Transverse colon (tissue), 4 donors: ENCODE measurements around the gene KRT81. TPM values are rescaled to one million over a fixed set of nuclear protein-coding genes. Genes with fewer than 3 reads are reported as not detected.
"Not testable (repeated sequence)": the region's sequence is repeated elsewhere in the genome, so short reads cannot be mapped to it uniquely, and the experiment has no call there.

Source experiments
- DNase-seq: peaks from one replicate; pipeline ENCODE4 v3.0.0-alpha.2; 2019
- H3K27ac ChIP-seq, 4 donors: fragments of 200-600 bp; sonication (generic); 2 replicates each; pipeline ENCODE4 v1.5.1; 2016 to 2018; ENCODE audit warnings: inconsistent platforms in 4 of 4
- H3K27me3 ChIP-seq: fragments of 200-600 bp; sonication (generic); 2 replicates; pipeline ENCODE4 v1.5.1; 2017; ENCODE audit warnings: inconsistent platforms
- H3K36me3 ChIP-seq, 4 donors: fragments of 200-600 bp; sonication (generic); 2 replicates each; pipeline ENCODE4 v1.5.1; 2017 to 2019; ENCODE audit warnings: inconsistent platforms in 4 of 4
- H3K4me1 ChIP-seq, 4 donors: fragments of 200-600 bp; sonication (generic); 2 replicates each; pipeline ENCODE4 v1.5.1; 2017 to 2020; ENCODE audit warnings: inconsistent platforms in 4 of 4
- H3K4me3 ChIP-seq, 4 donors: fragments of 200-600 bp; sonication (generic); 1 replicate in 1 of 4; 2 replicates in 3 of 4; pipeline versions ENCODE4 v1.5.1 to v1.6.1; 2017 to 2019; ENCODE audit warnings: inconsistent platforms in 4 of 4
- H3K9me3 ChIP-seq, 2 donors: fragments of 200-600 bp; sonication (generic); 2 replicates each; pipeline ENCODE4 v1.5.1; 2017 to 2019; ENCODE audit warnings: inconsistent platforms in 2 of 2
- CTCF ChIP-seq, 5 experiments: fragments of 200-600 bp in 3 of 5; fragments of 450-650 bp in 2 of 5; sonication (generic) in 3 of 5; IDR thresholded peaks; 1 replicate in 2 of 5; 2 replicates in 3 of 5; pipeline ENCODE4 v1.5.1; 2016 to 2017; ENCODE audit warnings: antibody characterized with exemption in 5 of 5, inconsistent platforms in 3 of 5, mild to moderate bottlenecking in 2 of 5, moderate library complexity in 1 of 5
- EP300 ChIP-seq: sonication (generic); formaldehyde crosslinking; IDR thresholded peaks from one replicate; pipeline ENCODE4 v1.6.1; 2017; ENCODE audit warnings: antibody characterized with exemption, low read depth
- POLR2A ChIP-seq: fragments of 450-650 bp; IDR thresholded peaks from one replicate; pipeline ENCODE4 v1.6.1; 2016; ENCODE audit warnings: antibody characterized with exemption, mild to moderate bottlenecking, moderate library complexity
- POLR2AphosphoS5 ChIP-seq, 3 donors: sonication (generic); formaldehyde crosslinking; IDR thresholded peaks; one replicate each; pipeline ENCODE4 v1.6.1; 2016; ENCODE audit warnings: antibody characterized with exemption in 3 of 3
- WGBS, 2 donors: methylation state at CpG; one replicate each; pipeline ENCODE4 v1.1.5; 2018; ENCODE audit warnings: low coverage in 1 of 2; 5-methylcytosine and 5-hydroxymethylcytosine counted together
- in situ Hi-C, 4 donors: fragments of 200-750 bp; cut with MboI; loops; one replicate each; pipeline versions ENCODE4 v1.15.0 to v1.15.1; 2017; ENCODE audit warnings: low sequenced_read_pairs in 3 of 4, low pct_ligation_motif_present in 1 of 4, low pct_unique_long_range_greater_than_20kb in 1 of 4
- intact Hi-C: fragments of 100-400 bp; cut with DNase I; formaldehyde crosslinking; loops from one replicate; pipeline ENCODE4 v1.15.1; 2023; ENCODE audit warnings: low total_unique reads
- total RNA-seq, 4 donors: library from RNA; depleted of rRNA; stranded (reverse); fragments of >200 nt; gene quantifications; one replicate each; pipeline ENCODE4 v1.1.0, GENCODE V29; 2016

The KRT81 gene
- total RNA-seq, 4 donors from 2014 or later = not detected

- H3K9me3 ChIP-seq = no peaks in the 10 kb centered on the region
- no peak for DNase-seq
- in situ Hi-C loops (no loop called here), intact Hi-C loops (no loop called here)
- WGBS, 2 donors = 32% methylated on average over 1 of the region's 1 CpG; no CpG with 5 or more reads in 1 of the 2 donors
- H3K36me3 ChIP-seq = no peaks in the 10 kb centered on the region
- TF ChIP-seq EP300 = no peak
- no peak for TF ChIP-seq POLR2A
- TF ChIP-seq CTCF (IDR thresholded peaks at IDR 0.05) = no peak
- no peak for TF ChIP-seq POLR2AphosphoS5 (IDR thresholded peaks at IDR 0.05)
- H3K27ac ChIP-seq = no peak overlapping the region
- H3K4me1 ChIP-seq = no peaks in the 10 kb centered on the region
- no peak overlapping the region for H3K4me3 ChIP-seq
- peaks cover 14% of the 10 kb centered on the region for H3K27me3 ChIP-seq
Measured at GRCh38 chr12:52294803-52295202, 3.5 kb upstream of the KRT81 start.

GRCh38 chr12:52293926-52294325 lies 2.6 kb upstream of the KRT81 start:
- no peak for DNase-seq
- H3K4me1 ChIP-seq = no peaks in the 10 kb centered on the region
- H3K4me3 ChIP-seq = no peak overlapping the region
- H3K27me3 ChIP-seq = peaks cover 14% of the 10 kb centered on the region
- 84% methylated on average over 1 of the region's 1 CpG; no CpG with 5 or more reads in 1 of the 2 donors for WGBS, 2 donors
- TF ChIP-seq EP300 = no peak
- TF ChIP-seq CTCF (IDR thresholded peaks at IDR 0.05) = no peak
- no peak for TF ChIP-seq POLR2A
- TF ChIP-seq POLR2AphosphoS5 (IDR thresholded peaks at IDR 0.05) = no peak
- H3K36me3 ChIP-seq = no peaks in the 10 kb centered on the region
- intact Hi-C loops (no loop called here), in situ Hi-C loops (no loop called here)
- no peak overlapping the region for H3K27ac ChIP-seq
- H3K9me3 ChIP-seq = no peaks in the 10 kb centered on the region

- DNase-seq, H3K27me3 ChIP-seq, H3K27ac ChIP-seq, H3K9me3 ChIP-seq, in situ Hi-C loops, intact Hi-C loops, H3K36me3 ChIP-seq, H3K4me3 ChIP-seq, H3K4me1 ChIP-seq: not testable (repeated sequence)
- WGBS, 2 donors = no CpG with 5 or more reads among the region's 5 CpGs
Measured at GRCh38 chr12:52290483-52291134, 725 bp downstream of the KRT81 start.

GRCh38 chr12:52287816-52288805 lies 3.2 kb downstream of the KRT81 start:
- intact Hi-C loops, H3K4me1 ChIP-seq, H3K9me3 ChIP-seq, H3K36me3 ChIP-seq, in situ Hi-C loops, H3K27ac ChIP-seq, H3K27me3 ChIP-seq, H3K4me3 ChIP-seq, DNase-seq: not testable (repeated sequence)
- WGBS, 2 donors = 92% methylated on average over 17 of the region's 17 CpGs; no CpG with 5 or more reads in 1 of the 2 donors

GRCh38 chr12:52286857-52287785 lies 4.2 kb downstream of the KRT81 start:
- intact Hi-C loops, H3K36me3 ChIP-seq, H3K27me3 ChIP-seq, H3K27ac ChIP-seq, in situ Hi-C loops, H3K4me1 ChIP-seq, H3K4me3 ChIP-seq, H3K9me3 ChIP-seq, DNase-seq: not testable (repeated sequence)
- WGBS, 2 donors = 93% methylated on average over 13 of the region's 21 CpGs; no CpG with 5 or more reads in 1 of the 2 donors
